Mesenchymal stem cell (in vitro differentiated cells and primary cell): Measurements from ENCODE around the gene LTB.
A peak's percentile ranks its signal among the peaks of the same experiment; 100 is the strongest.

Source experiments
- DNase-seq: peaks from one replicate; pipeline ENCODE4 v3.0.0-alpha.2; 2013
- H2AFZ ChIP-seq: one replicate; pipeline ENCODE4 v1.6.1; 2013; ENCODE audit warnings: low read depth, mild to moderate bottlenecking, control low read depth, inconsistent platforms, low read length, moderate library complexity
- H2AK5ac ChIP-seq: 2 replicates; pipeline ENCODE4 v1.6.1; 2013; ENCODE audit warnings: low read length, moderate library complexity, mild to moderate bottlenecking, inconsistent platforms; ENCODE audit not compliant: severe bottlenecking
- H2BK120ac ChIP-seq: one replicate; pipeline ENCODE4 v1.6.1; 2013; ENCODE audit warnings: low read depth, mild to moderate bottlenecking, inconsistent platforms, low read length, moderate library complexity
- H2BK12ac ChIP-seq, 2 experiments: one replicate each; pipeline ENCODE4 v1.6.1; 2013; ENCODE audit warnings: inconsistent platforms in 2 of 2, low read length in 2 of 2, mild to moderate bottlenecking in 2 of 2, moderate library complexity in 2 of 2, control low read depth in 1 of 2
- H2BK15ac ChIP-seq: one replicate; pipeline ENCODE4 v1.6.1; 2013; ENCODE audit warnings: mild to moderate bottlenecking, low read depth, inconsistent platforms; ENCODE audit not compliant: poor library complexity, severe bottlenecking
- H2BK5ac ChIP-seq: 2 replicates; pipeline ENCODE4 v1.6.1; 2013; ENCODE audit warnings: low read depth, mild to moderate bottlenecking, low read length, control low read depth, inconsistent platforms; ENCODE audit not compliant: poor library complexity, severe bottlenecking
- H3K14ac ChIP-seq, 2 experiments: one replicate each; pipeline ENCODE4 v1.6.1; 2013; ENCODE audit warnings: inconsistent platforms in 2 of 2, low read length in 2 of 2, control low read depth in 1 of 2, mild to moderate bottlenecking in 1 of 2, moderate library complexity in 1 of 2
- H3K18ac ChIP-seq, 2 experiments: one replicate each; pipeline ENCODE4 v1.6.1; 2013; ENCODE audit warnings: inconsistent platforms in 2 of 2, low read length in 2 of 2, control low read depth in 1 of 2, low read depth in 1 of 2, mild to moderate bottlenecking in 1 of 2
- H3K23ac ChIP-seq, 2 experiments: one replicate each; pipeline ENCODE4 v1.6.1; 2013; ENCODE audit warnings: inconsistent platforms in 2 of 2, low read length in 2 of 2, mild to moderate bottlenecking in 2 of 2, moderate library complexity in 2 of 2, control low read depth in 1 of 2
- H3K27ac ChIP-seq: 2 replicates; pipeline ENCODE4 v1.5.1; 2013; ENCODE audit warnings: mild to moderate bottlenecking, moderate library complexity, low read length, control low read depth, inconsistent platforms; ENCODE audit not compliant: poor library complexity, severe bottlenecking
- H3K27me3 ChIP-seq, 2 experiments: 2 replicates each; pipeline versions ENCODE4 v1.6.1 to v1.7.0; 2013; ENCODE audit warnings: low read length in 2 of 2, mild to moderate bottlenecking in 2 of 2, moderate library complexity in 2 of 2, control low read depth in 1 of 2, inconsistent platforms in 1 of 2; ENCODE audit not compliant: control insufficient read depth in 1 of 2, insufficient read depth in 1 of 2
- H3K36me3 ChIP-seq, 2 experiments: 2 replicates each; pipeline versions ENCODE4 v1.6.1 to v1.7.0; 2013; ENCODE audit warnings: low read length in 2 of 2, control low read depth in 1 of 2, inconsistent platforms in 1 of 2, low read depth in 1 of 2, mild to moderate bottlenecking in 1 of 2; ENCODE audit not compliant: insufficient read depth in 2 of 2, control insufficient read depth in 1 of 2
- H3K4ac ChIP-seq, 2 experiments: one replicate each; pipeline ENCODE4 v1.6.1; 2013; ENCODE audit warnings: inconsistent platforms in 2 of 2, low read length in 2 of 2, mild to moderate bottlenecking in 2 of 2, moderate library complexity in 2 of 2, control low read depth in 1 of 2, low read depth in 1 of 2
- H3K4me1 ChIP-seq: 2 replicates; pipeline ENCODE4 v1.6.1; 2013; ENCODE audit warnings: low read depth, low read length, control low read depth; ENCODE audit not compliant: control insufficient read depth, insufficient read depth
- H3K4me2 ChIP-seq: 2 replicates; pipeline ENCODE4 v1.6.1; 2013; ENCODE audit warnings: low read length, mild to moderate bottlenecking, inconsistent platforms; ENCODE audit not compliant: poor library complexity, severe bottlenecking
- H3K4me3 ChIP-seq, 2 experiments: 2 replicates each; pipeline versions ENCODE4 v1.5.1 to v1.7.0; 2013; ENCODE audit warnings: low read length in 2 of 2, mild to moderate bottlenecking in 2 of 2, control low read depth in 1 of 2, low read depth in 1 of 2; ENCODE audit not compliant: insufficient read depth in 1 of 2
- H3K79me1 ChIP-seq: replicated peaks from 2 replicates; pipeline ENCODE4 v1.6.1; 2013; ENCODE audit warnings: mild to moderate bottlenecking, control low read depth, low read length, inconsistent platforms; ENCODE audit not compliant: poor library complexity, severe bottlenecking
- H3K9ac ChIP-seq: 2 replicates; pipeline ENCODE4 v1.7.0; 2013; ENCODE audit warnings: mild to moderate bottlenecking, low read length, moderate library complexity
- H3K9me3 ChIP-seq: 2 replicates; pipeline ENCODE4 v1.7.0; 2013; ENCODE audit warnings: mild to moderate bottlenecking, low read length; ENCODE audit not compliant: control insufficient read depth
- H4K8ac ChIP-seq: one replicate; pipeline ENCODE4 v1.6.1; 2013; ENCODE audit warnings: inconsistent platforms, mild to moderate bottlenecking, low read length, moderate library complexity
- H4K91ac ChIP-seq: one replicate; pipeline ENCODE4 v1.6.1; 2013; ENCODE audit warnings: mild to moderate bottlenecking, low read length, inconsistent platforms
- WGBS: methylation state at CpG from one replicate; pipeline ENCODE4 v1.1.7; 2013; ENCODE audit warnings: mixed read lengths; 5-methylcytosine and 5-hydroxymethylcytosine counted together

LTB gene

DNA sequence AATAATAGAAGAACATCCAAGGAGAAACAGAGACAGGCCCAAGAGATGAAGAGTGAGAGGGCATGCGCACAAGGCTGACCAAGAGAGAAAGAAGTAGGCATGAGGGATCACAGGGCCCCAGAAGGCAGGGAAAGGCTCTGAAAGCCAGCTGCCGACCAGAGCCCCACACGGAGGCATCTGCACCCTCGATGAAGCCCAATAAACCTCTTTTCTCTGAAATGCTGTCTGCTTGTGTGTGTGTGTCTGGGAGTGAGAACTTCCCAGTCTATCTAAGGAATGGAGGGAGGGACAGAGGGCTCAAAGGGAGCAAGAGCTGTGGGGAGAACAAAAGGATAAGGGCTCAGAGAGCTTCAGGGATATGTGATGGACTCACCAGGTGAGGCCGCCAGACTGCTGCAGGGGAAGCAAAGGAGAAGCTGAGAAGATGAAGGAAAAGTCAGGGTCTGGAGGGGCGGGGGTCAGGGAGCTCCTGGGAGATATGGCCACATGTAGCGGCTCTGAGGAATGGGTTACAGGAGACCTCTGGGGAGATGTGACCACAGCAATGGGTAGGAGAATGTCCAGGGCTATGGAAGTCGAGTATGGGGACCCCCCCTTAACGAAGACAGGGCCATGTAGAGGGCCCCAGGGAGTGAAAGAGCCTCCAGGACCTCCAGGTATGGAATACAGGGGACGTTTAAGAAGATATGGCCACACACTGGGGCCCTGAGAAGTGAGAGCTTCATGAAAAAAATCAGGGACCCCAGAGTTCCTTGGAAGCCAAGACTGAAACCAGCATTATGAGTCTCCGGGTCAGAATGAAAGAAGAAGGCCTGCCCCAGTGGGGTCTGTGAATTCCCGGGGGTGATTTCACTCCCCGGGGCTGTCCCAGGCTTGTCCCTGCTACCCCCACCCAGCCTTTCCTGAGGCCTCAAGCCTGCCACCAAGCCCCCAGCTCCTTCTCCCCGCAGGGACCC, 7.8 kb downstream of the LTB start:
- Histone ChIP-seq H3K27ac (no peak overlapping the region), H4K8ac (no peak overlapping the region), H3K9ac (no peak overlapping the region), H2AK5ac (no peak overlapping the region), H3K27me3 (peaks cover 0 to 10% of the 10 kb centered on the region in 2 experiments), H2BK5ac (no peak overlapping the region), H4K91ac (no peak overlapping the region), H3K23ac (no peak overlapping the region), H3K36me3 (no peaks in the 10 kb centered on the region), H3K4ac (no peak overlapping the region), H3K9me3 (no peaks in the 10 kb centered on the region), H3K4me2 (no peak overlapping the region), H2AFZ (no peak overlapping the region), H2BK15ac (no peak overlapping the region), H3K18ac (no peak overlapping the region), H3K79me1 (no peaks in the 10 kb centered on the region), H3K4me1 (peaks cover 5% of the 10 kb centered on the region), H2BK12ac (no peak overlapping the region), H3K4me3 (no peak overlapping the region), H2BK120ac (no peak overlapping the region), H3K14ac (no peak overlapping the region)
- no peak for DNase-seq
- WGBS, result 91% methylated on average over 14 of the region's 14 CpGs

DNA sequence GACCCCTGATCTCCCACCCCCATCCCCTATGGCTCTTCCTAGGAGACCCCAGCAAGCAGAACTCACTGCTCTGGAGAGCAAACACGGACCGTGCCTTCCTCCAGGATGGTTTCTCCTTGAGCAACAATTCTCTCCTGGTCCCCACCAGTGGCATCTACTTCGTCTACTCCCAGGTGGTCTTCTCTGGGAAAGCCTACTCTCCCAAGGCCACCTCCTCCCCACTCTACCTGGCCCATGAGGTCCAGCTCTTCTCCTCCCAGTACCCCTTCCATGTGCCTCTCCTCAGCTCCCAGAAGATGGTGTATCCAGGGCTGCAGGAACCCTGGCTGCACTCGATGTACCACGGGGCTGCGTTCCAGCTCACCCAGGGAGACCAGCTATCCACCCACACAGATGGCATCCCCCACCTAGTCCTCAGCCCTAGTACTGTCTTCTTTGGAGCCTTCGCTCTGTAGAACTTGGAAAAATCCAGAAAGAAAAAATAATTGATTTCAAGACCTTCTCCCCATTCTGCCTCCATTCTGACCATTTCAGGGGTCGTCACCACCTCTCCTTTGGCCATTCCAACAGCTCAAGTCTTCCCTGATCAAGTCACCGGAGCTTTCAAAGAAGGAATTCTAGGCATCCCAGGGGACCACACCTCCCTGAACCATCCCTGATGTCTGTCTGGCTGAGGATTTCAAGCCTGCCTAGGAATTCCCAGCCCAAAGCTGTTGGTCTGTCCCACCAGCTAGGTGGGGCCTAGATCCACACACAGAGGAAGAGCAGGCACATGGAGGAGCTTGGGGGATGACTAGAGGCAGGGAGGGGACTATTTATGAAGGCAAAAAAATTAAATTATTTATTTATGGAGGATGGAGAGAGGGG, 8.8 kb downstream of the LTB start:
- no peaks in the 10 kb centered on the region for H3K9me3 ChIP-seq
- no peak overlapping the region for H2BK120ac ChIP-seq
- peaks cover 0 to 10% of the 10 kb centered on the region in 2 experiments for H3K27me3 ChIP-seq
- H3K9ac ChIP-seq, result no peak overlapping the region
- no peak overlapping the region for H2AFZ ChIP-seq
- no peak overlapping the region for H2BK12ac ChIP-seq
- H3K4me2 ChIP-seq, result no peak overlapping the region
- H3K4me1 ChIP-seq, result peaks cover 2% of the 10 kb centered on the region
- no peak overlapping the region for H2BK5ac ChIP-seq
- DNase-seq, result no peak
- no peak overlapping the region for H4K91ac ChIP-seq
- no peak overlapping the region for H2AK5ac ChIP-seq
- H2BK15ac ChIP-seq, result no peak overlapping the region
- H3K14ac ChIP-seq, result no peak overlapping the region
- no peak overlapping the region for H3K4ac ChIP-seq
- H3K18ac ChIP-seq, result no peak overlapping the region
- no peak overlapping the region for H3K4me3 ChIP-seq
- no peak overlapping the region for H3K27ac ChIP-seq
- H3K79me1 ChIP-seq, result no peaks in the 10 kb centered on the region
- WGBS, result 85% methylated on average over 9 of the region's 9 CpGs
- no peak overlapping the region for H4K8ac ChIP-seq
- H3K36me3 ChIP-seq, result no peaks in the 10 kb centered on the region
- H3K23ac ChIP-seq, result no peak overlapping the region

DNA sequence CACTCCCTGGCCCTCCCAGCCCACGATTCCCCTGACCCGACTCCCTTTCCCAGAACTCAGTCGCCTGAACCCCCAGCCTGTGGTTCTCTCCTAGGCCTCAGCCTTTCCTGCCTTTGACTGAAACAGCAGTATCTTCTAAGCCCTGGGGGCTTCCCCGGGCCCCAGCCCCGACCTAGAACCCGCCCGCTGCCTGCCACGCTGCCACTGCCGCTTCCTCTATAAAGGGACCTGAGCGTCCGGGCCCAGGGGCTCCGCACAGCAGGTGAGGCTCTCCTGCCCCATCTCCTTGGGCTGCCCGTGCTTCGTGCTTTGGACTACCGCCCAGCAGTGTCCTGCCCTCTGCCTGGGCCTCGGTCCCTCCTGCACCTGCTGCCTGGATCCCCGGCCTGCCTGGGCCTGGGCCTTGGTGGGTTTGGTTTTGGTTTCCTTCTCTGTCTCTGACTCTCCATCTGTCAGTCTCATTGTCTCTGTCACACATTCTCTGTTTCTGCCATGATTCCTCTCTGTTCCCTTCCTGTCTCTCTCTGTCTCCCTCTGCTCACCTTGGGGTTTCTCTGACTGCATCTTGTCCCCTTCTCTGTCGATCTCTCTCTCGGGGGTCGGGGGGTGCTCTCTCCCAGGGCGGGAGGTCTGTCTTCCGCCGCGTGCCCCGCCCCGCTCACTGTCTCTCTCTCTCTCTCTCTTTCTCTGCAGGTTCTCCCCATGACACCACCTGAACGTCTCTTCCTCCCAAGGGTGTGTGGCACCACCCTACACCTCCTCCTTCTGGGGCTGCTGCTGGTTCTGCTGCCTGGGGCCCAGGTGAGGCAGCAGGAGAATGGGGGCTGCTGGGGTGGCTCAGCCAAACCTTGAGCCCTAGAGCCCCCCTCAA, 9.9 kb downstream of the LTB start, which contains the start of gene LTA:
Gene LTA (plus strand): TSS at position 249 of the 871 bp plus-strand sequence. CDS start 454 bp downstream, at position 703.
- Histone ChIP-seq H2BK120ac (no peak within 1 kb of the TSS), H2BK5ac (no peak within 1 kb of the TSS), H3K27me3 (peaks cover 0 to 10% of the 10 kb centered on the region in 2 experiments), H2BK15ac (peak within 1 kb of the TSS; percentile 57), H3K4ac (no peak within 1 kb of the TSS), H3K4me1 (no peaks in the 10 kb centered on the region), H3K9me3 (no peaks in the 10 kb centered on the region), H3K79me1 (no peaks in the 10 kb centered on the region), H2AK5ac (no peak within 1 kb of the TSS), H4K8ac (no peak within 1 kb of the TSS), H4K91ac (no peak within 1 kb of the TSS), H3K36me3 (no peaks in the 10 kb centered on the region), H3K4me2 (no peak within 1 kb of the TSS), H3K14ac (no peak within 1 kb of the TSS), H2BK12ac (no peak within 1 kb of the TSS), H2AFZ (no peak within 1 kb of the TSS), H3K18ac (no peak within 1 kb of the TSS), H3K27ac (no peak within 1 kb of the TSS), H3K9ac (no peak within 1 kb of the TSS), H3K23ac (no peak within 1 kb of the TSS), H3K4me3 (no peak within 1 kb of the TSS)
- DNase-seq, result no peak
- WGBS, result 92% methylated on average over 27 of the region's 27 CpGs
